Glomerular visceral epithelial cell (primary cell): ENCODE data around the gene PPTC7.
"Not testable (repeated sequence)": the region's sequence is repeated elsewhere in the genome, so short reads cannot be mapped to it uniquely, and the experiment has no call there.

Source experiments
- DNase-seq: peaks from one replicate; pipeline ENCODE4 v3.0.0-alpha.2; 2016; ENCODE audit errors: extremely low spot score

The PPTC7 gene, protein sequence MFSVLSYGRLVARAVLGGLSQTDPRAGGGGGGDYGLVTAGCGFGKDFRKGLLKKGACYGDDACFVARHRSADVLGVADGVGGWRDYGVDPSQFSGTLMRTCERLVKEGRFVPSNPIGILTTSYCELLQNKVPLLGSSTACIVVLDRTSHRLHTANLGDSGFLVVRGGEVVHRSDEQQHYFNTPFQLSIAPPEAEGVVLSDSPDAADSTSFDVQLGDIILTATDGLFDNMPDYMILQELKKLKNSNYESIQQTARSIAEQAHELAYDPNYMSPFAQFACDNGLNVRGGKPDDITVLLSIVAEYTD

DNA sequence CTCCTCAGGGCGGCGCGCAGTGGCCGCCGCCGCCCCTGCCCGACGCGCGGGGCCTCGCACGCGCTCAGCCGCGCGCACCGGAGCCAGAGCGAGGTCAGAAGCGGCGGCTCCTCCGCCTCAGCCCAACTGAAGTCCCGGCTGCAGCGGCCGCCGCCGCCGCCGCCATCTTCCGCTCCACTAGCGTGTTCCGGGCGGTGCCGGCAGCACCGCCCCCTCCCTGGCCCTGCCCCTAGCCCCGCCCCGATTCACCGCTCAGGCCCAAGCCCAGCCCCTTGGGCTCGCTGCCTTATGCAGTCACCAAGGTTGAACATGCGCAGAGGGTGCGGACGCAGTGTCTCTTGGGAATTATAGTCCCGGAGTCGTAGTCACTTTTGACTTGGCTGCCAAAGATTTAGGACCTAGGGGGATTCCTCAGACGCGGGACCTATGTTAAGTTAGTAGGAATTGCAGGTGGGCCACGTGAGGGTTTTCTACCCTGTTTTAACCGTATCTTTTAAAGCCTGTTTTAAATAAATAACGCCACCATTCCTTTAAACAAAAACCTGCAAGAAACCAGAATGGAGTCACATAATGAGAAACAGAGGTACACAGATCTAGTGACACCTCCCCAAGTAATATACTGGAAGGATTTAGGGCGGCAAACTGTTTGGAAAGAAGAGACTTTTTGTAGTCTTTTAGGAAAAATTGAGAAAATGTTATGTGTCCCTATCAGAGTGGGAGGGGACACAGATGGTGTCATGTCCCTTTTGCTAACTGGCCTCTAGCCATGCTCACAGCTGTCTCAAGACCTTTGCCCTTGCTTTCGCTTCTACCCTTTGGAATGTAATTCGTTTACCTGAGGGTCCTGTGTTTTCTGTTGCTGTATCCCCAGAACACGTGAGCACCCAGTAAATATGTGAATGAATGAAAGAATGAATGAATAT, at the start of gene PPTC7:
PPTC7 (minus strand) TSS at position 182 of the 923 bp plus-strand sequence. CDS start 287 bp downstream, outside the sequence.
- DNase-seq, result peak; percentile 93

DNA sequence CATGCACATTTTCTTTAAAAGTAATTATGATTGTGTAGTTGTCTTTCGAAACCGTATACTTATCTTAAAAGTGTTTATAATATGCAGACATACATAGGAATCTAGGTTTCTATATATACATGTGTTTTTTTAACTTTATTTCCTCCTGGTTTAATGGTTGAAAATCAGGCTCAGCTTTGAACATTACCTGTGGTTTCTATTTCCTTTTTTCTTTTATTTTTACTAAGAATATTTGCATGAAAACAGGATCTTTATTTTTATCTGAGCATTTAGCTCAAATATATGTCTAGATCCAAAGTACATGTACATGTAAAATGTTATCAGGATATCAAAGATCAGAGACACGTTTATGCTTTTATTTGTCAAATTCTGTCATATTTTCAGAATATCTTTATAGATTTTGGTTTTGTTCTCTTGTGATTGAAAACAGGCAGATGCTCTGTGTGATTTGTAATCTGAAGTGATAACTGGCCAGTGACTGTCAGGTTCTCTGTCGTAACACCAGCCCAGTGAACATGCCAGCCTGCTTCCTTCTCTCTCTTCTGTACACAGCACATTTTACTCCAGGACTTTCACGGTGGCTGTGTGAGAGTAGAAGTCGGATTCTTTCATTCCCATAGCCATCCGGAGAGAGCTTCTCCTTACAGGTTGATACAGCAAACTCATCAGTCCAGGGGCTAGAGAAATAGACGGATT, 44.5 kb upstream of the PPTC7 start:
- no peak for DNase-seq

DNA sequence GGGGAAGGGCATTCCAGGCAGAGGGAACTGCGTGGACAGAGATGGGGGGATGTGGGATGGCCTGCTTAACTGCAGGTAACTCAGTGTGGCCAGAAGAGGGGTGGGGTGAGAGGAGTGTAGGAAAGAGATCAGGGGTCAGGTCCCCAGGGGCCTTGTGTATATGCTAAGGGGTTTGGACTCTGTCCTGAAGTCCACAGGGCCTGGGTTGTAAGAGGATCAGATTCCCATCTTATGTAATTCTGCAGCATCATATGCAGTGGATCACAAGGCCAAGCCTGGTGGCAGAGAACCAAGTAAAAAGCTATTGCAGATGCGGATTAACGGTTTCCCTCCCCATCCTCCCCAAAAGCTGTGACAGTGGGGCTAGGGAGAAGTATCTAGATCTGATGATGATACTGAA, 39.5 kb upstream of the PPTC7 start:
- DNase-seq, result no peak

DNA sequence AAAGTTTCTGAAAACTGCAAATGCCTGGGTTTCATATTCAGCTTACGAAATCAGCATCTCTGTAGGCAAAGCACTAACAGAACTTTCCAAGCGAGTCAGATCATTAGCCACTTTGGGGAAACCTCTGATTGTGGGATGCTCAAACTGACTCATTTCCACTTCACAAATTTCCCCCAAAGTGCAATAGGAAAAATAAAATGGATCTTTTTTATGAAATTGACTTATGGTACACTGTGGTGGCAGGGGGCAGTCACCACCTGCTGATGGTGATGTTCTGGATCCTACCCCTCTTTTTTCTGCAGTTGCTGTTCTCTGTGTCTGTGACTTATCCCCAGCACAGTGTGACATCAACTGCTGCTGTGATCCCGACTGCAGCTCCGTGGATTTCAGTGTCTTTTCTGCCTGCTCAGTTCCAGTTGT, 36.4 kb upstream of the PPTC7 start:
- no peak for DNase-seq

DNA sequence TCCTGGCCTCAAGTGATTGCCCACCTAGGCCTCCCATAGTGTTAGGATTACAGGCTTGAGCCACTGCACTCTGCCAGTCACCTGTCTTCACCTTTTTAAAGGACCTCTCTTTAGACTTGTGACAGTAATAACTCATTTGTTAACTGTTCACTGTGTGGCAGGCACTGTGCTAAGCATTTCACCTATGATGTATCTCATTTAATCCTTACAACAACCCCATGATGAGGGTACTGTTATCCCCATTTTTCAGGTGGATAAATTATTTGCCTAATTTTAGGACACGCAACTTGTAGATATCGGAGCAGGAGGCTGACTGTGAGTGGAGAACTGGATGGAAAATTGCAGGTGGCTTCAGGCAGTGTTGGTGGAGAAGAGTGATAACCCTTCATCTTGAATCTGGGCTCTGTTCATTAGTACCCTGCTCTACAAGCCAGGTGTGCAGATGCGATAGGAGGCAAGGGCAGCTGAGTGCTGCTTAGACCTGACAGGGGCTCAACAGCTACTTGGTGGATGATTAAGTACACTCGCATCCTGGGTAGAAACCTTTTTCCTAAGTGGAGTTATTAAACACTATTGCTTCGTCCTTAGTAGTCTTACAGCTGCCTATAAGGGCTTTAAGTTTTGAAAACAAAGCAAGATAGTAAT, 33.5 kb upstream of the PPTC7 start:
- no peak for DNase-seq

DNA sequence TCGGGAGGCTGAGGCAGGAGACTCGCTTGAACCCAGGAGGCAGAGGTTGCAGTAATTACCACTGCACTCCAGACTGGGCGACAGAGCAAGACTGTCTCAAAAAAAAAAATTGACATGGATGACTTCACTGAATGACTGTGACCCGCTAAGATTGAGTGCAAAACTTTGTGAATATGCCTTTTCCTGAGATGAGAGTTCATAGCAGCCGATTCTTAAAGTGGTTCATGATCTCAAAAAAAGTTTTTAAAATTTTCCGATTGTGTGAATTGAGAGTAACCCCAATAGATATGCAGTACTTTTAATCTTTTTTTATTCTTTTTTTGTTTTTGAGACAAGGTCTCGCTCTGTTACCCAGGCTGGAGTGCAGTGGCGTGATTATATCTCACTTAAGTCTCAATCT, 32.1 kb upstream of the PPTC7 start:
- DNase-seq, result no peak

DNA sequence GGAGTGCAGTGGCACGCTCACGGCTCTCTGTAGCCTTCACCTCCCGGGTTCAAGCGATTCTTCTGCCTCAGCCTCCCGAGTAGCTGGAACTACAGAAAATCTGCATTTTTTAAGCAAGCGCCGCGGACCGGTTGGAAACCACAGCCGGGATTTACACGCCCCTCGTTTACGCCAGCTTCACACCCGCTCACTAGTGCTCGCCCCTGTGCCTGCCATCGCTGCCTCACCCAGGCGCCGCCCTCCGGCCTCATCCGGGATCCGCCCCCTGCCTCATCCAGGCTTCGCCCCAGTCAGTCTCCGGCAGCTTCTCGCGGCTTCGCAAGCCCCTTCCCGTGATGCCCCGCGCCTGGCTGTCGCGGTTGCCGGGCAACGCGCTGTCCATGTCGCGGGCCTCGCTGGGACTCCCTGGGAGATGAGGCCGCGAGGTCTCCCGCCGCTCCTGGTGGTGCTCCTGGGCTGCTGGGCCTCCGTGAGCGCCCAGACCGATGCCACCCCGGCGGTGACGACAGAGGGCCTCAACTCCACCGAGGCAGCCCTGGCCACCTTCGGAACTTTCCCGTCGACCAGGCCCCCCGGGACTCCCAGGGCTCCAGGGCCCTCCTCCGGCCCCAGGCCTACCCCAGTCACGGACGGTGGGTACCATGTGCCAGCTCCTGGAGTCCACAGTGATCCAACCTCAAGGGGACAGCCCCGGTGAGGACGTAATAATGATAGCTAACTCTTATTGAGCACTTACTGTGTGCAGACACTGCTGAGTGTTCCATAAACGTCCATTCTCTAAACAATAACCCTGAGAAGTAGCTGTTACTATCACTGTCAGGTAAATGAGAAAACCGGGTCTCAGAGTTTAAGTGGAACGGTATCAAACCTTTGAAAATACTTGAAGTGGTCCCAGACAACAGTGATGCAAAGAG, 30.9 kb upstream of the PPTC7 start, which contains the start of gene TCTN1:
TCTN1 (plus strand) TSS at position 359 of the 914 bp plus-strand sequence; CDS start at position 413, 54 bp downstream.
- DNase-seq, result peak; percentile 93

DNA sequence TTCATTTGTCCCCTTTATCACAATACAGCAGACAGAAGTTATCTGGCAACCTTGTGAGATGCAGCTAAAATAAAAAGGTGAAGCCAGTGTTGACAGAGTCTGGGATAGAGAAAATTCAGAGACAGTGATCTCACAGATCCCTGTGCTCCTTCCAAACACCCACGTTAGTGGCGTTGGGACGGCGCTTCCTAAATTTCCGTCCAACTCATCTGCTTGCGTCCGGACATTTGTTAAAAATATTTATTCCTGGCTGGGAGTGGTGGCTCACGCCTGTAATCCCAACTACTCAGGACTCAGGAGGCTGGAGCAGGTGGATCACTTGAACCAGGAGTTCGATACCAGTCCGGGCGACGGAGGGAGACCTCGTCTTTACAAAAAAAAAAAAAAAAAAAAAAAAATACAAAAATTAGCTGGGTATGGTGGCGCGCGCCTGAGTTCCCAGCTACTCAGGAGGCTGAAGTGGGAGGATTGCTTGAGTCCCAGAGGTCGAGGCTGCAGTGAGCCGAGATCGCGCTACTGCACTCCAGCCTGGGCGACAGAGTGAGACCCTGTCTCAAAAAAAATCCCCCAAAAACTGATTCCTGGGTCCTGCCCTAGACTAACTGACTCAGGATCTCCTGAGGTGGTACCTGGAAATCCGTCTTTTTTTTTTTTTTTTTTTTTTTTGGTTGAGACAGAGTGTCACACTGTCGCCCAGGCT, 30.1 kb upstream of the PPTC7 start:
- DNase-seq, result no peak

DNA sequence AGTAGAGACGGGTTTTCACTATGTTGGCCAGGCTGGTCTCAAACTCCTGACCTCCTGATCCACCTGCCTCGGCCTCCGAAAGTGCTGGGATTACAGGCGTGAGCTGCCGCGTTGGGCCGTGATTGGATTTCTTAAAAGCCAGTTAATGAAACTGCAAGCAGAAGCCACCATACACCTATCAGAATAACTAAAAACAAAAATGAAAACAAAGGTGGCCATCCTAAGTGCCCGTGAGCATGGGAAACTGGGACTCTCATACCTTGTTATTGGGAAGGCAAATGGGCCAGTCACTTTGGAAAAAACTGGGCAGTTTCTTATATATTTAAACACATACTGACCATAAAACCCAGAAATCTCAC, 23.1 kb upstream of the PPTC7 start:
- DNase-seq, result no peak

DNA sequence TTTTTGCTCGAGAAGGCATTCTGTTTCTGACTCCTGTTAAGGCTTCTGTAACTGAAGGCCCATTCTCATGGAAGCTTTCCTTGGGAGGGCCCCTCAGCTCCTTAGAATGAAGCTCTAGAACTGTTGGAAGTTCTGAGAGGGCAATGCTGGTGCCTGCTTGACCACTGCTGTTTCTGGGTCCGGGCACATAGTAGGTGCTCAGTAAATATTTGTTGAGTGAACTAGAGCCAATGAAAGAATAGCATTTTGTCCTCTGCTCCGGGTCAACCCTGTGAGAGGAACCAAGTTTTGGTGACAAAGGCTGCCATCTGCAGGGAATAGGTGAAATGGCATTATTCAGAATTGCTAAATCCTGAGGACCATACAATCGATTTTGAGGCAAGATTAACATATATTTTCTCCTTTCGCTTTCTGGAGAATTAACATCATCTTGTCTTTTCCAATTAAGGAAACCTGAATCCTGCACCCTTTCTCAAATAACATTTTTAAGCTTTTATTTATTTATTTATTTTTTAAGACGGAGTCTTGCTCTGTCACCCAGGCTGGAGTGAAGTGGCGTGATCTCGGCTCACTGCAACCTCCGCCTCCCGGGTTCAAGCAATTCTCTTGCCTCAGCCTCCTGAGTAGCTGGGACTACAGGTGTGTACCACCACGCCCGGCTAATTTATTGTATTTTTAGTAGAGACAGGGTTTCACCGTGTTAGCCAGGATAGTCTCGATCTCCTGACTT, 19.1 kb upstream of the PPTC7 start:
- DNase-seq, result peak; percentile 51

DNA sequence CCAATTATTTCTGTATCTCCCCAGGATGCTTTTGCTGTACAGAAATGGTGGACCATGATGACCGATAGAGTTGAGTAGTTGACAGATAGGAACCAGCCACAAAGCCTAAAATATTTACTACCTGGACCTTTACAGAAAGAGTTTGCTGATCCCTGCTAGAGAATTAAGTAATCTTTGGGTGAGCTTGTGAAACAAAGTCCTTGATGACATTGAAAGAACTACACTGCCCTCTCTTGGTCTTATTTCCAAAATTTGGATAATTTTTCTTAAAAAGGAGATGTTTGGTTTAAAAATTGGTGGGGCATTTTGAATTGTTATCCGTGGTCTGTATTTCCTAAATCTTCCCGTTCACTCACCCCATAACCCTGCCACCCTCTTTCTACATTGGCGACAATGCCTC, 17.1 kb upstream of the PPTC7 start:
- DNase-seq, result peak; percentile 47

DNA sequence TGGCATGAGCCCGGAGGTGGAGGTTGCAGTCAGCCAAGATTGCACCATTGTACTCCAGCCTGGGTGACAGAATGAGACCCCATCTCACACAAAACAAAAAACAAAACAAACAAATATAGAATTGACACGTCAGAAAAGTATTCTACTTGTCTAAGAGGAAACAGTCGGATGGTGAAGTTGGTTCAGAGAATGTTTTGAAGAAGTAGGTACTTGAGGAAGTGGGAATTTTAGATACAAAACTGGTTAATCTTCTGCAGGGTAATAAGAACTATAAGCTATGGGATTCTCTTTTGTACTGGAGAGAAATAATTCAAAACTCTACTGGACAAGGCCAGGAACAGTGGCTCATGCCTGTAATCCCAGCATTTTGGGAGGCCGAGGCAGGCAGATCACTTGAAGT, 16.2 kb upstream of the PPTC7 start:
- DNase-seq, result no peak

DNA sequence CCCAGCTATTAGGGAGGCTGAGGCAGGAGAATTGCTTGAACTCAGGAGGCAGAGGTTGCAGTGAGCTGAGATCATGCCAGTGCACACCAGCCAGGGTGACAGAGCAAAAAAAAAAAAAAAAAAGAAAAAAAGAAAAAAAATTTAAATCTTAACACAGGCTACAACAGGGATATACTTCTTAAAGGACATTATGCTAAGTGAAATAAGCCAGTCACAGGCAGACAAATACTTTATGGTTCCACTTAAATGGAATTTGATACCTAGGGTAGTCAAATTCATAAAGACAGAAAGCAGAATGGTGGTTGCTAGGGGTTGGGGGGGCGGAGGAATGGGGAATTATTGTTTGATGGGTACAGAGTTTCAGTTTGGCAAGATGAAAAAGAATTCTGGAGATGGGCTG, 14.8 kb upstream of the PPTC7 start:
- no peak for DNase-seq

DNA sequence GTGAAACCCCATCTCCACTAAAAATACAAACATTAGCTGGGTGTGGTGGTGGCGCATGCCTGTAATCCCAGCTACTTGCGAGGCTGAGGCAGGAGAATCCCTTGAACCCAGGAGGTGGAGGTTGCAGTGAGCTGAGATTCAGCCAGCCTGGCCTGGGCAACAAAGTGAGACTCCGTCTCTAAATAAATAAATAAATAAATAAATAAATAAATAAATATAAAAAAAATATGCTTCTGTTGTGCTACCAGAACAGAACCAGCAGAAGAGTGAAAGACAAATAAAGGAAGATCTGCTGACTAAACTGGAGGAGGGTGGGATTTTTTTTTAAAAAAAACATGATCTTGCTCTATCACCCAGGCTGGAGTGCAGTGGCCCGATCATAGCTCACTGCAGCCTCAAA, 9.8 kb upstream of the PPTC7 start:
- DNase-seq, result not testable (repeated sequence)

DNA sequence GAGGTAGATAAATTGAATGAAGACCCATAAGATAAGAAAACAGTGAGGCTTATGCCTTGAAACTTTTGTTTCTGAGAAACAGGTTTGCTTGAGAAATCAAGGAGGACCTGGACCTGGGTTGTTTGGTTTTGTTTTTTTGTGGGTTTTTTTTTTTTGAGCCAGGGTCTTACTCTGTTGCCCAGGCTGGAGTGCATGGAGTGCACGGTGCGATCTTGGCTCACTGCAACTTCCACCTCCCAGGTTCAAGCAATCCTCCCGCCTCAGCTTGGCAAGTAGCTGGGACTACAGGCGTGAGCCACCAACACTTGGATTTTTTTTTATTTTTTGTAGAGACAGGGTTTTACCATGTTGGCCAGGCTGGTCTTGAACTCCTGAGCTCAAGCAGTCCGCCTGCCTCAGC, 9.0 kb upstream of the PPTC7 start:
- no peak for DNase-seq

DNA sequence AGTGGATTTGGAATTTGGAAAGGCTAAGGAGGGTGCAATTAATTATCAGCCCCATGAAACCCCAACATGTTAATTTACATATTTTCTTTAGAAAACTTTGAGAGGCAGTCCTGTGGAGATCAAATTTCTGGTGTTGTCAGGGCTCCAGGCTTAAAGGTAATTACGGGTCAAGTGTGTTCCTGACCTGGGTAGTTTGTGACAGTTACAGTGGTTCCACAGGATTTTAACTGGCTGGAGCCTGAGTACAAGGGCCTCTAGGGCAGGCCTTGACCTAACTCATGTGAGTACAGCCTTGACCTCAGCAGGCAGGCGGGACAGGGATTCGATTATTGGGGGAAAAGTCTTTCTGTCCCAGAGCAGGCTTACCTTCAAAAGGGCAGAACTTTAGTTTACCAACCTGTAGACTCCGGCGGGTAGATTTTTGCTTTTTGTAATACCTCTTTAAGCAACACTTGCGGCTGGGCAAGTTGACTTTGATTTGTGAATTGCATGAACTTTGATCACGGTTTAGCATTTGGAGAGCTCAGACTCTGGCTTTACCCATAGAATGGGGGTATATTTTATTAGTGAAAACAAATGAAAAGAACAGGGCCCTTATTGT, 8.4 kb upstream of the PPTC7 start:
- DNase-seq, result no peak

DNA sequence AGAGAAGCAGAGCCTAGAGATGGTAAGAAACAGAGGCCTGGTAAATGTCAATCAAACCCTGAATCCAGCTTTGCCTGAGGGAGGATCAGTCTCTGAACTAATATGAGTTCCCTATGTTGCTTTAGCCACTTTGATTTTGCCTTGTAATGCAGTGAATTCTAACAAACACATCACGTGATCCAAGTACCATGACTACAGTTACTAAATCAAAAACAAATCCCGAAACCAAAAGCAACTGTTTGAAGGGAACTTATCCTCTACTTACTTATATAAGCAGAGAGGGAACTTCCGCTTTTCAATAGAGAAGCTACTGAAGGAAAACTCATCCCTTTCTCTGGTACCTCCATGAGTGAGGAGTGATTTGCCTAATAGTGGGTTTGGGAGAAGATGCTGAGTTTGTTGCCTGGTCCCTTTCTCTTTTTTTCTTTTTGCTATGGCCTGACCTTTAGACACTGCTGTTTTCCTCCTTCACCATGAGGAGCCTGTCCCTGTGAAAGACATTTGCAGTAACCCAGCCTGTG, 7.7 kb upstream of the PPTC7 start:
- no peak for DNase-seq

DNA sequence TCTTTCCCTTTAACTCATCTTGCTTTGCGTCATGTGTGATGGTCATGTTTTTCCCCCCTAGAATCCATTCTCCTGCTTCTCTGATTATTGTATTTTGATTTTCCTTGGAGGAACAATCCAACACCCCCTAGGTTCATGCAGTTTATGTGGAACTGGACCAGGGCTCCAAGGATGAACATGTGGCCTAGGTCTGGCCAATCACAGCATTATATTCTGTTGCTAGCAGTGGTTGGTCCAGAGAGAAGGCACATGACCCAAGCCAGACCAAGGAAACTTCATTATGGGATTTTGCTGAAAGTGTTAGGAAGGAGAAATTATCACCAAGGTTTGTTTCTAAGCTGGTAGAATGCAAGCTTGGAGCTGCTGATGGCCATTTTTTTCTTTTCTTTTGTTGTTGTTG, 6.9 kb upstream of the PPTC7 start:
- no peak for DNase-seq

DNA sequence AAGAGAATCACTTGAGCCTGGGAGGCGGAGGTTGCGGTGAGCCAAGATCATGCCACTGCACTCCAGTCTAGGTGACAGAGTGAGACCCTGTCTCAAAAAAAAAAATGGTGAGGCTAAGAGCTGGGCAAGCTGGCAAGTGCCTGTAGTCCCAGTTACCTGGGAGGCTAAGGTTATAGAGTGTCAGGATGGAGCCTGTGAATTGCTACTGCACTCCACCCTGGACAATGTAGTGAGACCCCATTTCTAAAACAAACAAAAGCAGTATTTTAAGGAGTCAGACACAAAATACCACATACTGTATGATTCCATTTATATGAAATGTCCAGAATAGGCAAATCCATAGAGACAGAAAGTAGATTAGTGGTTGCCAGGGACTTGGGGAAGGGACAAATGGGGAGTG, 4.0 kb upstream of the PPTC7 start:
- not testable (repeated sequence) for DNase-seq
